T-helper 22 cell (primary cell): ENCODE results near the gene STK39.

ENCODE experiments used
- DNase-seq: peaks from one replicate; pipeline ENCODE4 v3.0.0-alpha.2; 2020; ENCODE audit warnings: low read depth

The STK39 gene

DNA sequence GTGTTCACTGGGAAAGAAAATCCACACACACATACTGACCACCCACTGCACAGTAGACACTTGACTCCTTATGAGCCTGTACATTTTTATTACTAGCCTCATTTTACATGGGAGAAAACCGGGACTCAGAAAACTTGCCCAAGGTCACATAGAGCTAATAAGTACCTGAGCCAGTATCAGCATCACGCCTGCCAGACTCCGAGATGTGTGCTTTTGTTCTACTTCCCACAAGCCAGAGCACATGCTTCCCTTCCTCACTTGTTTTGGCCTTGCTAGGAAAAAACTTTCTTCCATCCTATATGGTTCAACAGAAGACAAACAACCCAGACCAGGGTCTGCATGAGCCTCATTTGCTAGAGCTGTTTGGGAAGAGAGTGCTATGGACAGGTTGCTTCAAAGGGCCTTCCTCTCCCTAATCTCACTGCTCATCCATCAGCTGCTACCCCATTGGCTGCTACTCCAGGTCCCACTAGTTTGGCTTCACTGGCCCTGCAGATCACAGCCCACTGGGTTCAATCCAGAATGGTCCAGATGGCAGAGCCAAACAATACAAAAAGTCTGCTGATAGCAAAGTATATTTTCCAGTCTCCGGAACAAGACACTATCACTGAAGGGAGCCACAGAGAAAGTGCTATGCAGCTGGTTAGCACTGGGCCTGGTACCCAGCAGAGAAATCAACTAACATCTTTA, 63.9 kb downstream of the STK39 start:
- no peak for DNase-seq

DNA sequence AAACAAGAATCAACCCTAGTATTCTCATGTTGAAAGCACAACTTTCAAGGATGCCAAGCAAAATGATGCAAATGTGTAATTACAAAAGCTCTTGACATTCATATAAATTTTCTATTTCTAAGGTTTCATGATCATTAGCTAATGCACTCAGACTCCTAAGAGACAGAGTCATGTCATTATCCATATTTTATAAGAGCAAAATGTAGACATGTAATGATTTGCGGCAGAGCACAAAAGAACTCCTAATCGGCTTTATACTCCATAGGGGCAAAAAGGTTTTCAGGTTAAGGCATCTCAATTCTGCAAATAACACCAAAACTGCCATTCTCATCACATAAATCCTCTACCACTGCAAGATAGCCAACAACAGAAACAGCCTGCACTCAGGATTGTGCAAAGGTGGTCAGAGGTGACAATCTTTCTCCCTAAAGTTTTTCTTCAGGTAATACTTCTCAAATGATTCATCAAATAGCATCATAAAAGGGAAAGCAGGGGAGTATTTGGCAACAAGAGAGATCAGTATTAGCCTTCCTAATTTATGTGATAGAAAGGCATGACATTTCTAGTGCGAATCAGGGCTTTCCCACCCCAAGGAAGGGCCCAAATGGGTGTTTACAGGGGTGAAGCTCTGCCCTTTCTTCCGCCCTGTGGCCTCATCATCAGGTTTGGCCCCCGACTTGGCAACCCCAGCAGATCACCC, 64.7 kb downstream of the STK39 start:
- DNase-seq, result no peak

DNA sequence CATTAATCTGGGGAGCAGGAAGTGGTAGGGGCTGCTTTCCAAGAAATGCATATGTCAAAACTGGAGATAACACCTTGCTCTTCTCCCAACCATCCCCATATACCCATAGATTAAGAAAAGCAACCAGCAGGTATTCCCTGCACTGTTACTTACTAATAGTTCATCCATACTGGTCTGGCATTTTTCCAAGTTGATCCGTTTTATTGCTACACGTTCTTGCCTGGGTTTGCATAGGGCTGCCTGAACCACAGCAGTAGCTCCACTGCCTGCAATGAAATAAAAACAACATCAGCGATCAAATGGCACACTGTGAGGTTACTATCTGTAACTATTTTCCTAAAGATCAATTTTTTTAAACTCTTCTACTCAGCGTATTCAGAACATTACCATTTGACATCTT, 65.6 kb downstream of the STK39 start:
- DNase-seq, result no peak

DNA sequence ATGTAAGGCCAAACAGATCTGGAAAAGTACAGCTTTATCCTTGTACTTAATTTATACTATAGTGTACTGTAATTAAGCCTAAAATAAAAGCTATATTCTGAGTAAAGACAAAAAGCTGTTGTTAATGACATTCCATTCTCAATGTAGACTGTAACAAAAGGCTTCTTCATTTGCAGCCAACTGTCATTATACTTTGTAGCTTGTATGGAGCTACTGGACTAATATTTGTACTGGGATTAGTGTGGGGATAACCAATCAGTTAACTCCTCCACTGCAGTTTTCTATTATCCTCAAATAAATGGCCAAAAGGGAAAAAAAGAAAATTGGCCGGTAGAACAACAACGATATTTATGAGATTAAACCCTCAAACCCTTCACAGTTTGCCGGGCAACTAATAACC, 66.5 kb downstream of the STK39 start:
- DNase-seq, result no peak

DNA sequence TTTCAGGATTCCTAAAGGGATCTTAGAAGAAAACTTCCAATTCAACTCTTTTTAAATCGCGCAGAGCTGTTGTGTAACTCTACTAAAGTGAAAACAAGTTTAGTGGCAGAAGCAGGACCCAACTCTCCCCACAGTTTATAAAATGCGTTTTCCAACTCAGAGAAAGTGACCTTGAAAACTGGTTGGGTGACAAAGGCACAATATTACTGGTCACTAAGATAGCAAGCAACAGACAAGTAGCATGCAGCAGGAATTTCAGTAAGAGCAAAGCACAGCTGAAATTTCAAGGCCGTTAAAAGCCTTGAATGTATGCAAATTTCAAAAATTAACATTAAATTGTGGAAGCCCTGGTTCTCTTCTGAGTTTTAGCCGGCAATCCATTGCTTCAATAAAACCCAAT, 66.9 kb downstream of the STK39 start:
- no peak for DNase-seq

DNA sequence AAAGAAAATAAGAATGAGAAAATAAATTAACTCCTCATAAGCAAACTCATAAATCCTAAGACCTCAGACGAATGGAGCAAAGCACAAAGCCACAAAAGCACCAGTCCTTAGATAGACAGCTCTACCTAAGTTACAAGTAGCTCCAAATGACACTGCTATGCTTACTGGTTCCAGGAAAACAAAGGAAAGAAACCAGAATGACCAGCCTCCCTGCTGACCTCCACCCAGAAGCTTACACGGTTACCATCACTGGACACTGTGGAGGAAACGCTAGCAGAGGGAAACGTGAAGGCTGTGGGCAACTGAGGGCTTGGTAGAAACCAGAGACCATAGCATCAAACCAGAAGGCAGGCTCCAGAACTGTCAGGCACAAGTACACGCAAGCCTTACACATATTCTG, 67.8 kb downstream of the STK39 start:
- no peak for DNase-seq

DNA sequence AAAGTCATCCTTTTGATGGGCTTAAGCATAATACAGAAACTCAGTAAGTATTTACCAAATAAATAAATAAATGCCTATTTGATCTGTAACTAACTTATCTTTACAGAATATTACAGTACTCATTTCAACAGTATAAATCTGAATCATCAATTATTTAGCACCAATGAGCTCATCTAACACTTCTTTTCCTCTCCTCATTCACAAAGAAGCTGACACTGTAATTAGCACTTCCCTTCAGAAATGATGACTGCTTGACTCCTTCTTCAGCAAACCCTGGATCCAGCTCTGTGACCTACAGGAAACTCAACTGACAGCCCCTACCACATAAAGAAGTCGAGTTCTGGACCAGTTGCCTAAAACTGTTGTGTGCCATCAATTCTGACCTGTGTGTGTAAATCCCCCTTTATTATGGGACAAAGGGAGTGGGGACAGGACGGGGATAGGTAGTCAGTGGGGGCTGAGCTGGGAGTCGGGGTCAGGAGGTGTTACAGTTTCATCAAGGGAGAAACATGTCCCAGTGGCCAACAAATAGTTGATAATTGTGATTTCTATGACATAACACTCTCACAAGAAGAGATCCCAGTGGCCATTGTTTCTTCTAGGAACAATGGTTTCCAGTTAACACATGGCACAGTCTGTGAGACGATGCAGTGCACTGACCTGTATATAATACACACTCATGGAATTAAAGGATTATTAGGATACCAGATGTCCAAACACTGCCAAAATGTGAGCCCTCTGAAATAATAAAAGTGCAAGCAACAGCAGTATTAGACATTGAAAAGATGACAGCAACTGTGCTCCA, 68.7 kb downstream of the STK39 start:
- no peak for DNase-seq

DNA sequence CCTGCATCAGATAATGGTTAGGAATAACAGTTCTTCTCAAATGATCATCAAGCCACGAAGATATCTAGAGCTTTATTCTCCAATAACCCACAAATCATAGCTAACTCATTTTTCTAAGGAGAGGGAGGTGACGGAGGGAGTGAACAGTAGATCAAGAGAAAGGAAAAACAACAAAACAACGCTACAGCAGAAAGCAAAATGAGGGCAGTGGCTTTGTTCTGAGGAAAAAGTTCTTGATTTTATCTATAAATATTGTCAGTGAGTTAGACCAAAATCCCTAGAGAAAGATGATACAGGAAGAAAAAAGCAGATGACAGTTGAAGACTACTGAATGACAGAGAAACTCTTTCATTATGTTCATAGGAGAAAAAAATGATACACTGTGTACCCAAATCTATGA, 71.0 kb downstream of the STK39 start:
- DNase-seq, result no peak

DNA sequence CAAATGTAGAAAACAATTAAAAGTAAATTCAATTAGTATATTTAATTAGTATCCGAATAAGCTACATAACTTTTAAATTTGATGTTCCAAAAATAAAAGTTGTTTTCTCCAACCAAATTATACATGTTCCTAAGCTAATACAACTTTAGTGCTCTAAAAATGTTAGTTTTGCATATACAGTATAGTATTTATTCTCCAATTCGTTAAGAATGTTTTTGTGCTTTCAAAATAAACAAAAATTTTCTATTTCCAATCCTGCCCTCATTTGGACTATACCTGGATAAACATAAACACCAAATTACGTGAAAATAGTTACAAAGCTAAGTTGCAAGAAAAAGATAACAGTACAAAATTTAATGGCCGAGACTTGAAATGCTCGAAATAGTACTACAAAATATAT, 71.9 kb downstream of the STK39 start:
- DNase-seq, result no peak

DNA sequence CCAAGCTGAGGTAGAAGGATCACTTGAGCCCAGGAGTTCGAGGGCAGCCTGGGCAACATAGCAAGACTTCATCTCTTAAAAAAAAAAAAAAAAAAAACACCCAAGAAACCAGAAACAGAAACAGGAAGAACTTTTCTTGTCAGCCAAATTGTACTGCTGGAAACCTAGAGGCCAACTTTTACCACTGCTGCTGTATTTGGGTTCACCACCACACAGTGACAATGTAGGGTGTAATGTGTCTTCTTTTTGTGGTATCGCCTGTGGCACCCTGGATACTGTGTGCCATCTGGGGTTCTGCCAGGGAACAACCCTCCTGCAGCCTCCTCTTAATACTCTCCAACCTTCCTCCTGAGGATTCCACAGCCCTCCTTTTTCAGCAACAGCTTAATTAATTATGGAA, 72.6 kb downstream of the STK39 start:
- DNase-seq, result no peak

DNA sequence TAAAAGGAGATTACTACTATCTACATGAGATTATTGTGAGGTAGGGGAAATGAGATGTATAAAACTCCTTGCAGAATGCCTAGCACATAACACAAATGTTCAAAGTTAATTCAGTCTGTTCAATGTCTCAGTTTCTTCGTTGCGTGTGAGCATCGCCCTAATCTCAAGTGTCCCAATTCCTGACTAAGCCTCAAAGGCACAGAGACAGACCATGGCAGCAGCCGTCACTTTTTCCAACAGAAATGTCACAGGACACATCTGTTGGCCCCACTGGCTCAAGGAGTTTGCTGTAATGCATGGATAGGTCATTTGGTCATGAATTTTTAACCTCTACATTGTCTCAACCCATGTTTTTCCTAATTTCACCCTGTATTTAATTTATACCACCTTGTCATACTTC, 75.3 kb downstream of the STK39 start:
- DNase-seq, result no peak

DNA sequence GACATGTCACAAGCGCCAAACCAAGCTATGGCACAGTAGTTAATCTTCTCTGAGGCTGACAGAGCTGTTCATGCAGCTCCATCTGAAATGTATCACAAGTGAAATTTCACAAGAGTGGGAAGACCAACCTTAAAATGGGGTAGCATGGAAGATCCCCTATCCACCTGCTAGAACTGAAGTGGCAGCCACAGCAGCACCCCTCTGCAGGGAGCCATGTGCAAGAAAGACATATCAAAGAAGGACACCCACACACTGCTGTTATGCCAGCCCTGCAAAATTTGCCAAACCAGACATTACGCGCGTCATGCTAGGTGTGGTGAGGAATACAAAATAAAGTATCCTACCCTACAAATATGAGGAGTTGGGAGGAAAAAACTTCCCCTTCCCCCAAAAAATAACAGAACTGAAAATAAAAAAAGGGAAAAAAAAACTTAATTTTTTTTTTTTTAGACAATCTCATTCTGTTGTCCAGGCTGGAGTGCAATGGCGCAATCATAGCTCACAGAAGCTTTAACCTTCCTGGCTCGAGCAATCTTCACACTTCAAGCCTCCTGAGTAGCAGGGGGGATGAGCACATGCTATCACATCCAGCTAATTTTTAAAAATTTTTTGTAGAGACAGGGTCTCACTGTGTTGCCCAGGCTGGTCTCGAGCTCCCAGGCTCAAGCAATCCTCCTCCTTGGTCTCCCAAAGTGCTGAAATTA, 76.2 kb downstream of the STK39 start:
- DNase-seq, result no peak

DNA sequence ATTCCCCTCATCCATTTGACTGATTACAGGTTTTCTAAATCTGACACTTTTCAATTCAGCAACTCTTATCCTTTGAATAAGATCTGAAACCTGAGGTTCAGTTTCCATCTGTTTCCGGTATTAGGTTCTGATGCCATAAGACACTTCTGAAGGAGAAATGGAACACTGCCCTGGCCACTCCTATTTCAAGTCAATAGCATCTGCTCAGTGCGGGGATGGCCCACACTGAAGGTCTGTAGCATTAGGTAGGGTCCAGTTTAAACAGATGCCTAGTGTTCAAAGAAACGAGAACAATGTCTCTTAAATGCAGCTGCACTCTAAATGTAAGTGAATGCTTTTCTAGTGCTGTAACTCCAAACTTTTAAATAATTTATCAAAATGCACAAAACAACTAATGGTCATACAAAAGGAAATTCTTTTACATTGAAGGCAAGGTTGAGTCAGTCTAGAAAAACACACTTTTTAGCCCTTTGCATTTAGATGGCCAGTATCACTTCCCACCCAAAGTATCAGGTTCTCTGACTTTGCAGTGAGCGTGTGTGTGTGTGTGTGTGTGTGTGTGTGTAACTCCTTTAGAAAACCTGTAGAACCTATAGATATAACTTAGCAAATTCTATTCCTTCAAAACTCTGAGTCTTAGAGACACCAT, 78.2 kb downstream of the STK39 start:
- no peak for DNase-seq

DNA sequence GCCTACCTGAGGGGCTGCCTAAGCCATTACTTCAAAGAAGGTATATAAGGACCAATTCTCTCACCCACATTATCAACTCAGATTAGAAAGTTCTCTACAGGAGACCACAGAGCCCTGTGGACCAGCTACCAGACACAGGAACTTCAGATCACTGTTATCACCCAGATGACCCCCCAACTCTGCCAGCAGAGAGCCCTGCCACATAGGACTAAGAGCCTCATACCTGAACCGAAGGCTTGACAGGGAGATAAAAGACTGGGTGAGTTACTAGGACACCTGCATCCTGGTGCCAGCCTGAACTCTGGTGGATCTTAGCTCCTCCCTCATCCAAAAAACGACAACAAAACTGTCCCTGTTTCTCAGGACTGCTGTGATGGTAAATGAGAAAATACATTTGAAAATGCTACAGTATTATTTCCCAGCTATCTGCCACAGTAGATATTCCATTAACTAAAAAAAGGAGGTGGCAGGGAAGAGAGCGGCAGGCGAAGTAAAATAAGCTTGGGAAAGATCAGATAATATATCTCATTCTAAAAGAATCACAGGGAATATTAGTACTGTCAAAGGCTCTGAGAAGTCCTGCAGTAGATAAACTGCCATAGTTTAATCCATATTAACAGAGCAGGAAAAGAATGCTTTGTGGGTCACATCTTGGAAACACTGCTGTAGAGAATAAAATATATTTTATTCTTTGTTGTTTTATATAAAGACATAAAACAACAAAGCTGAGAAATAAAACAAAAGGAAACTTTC, 79.7 kb downstream of the STK39 start:
- DNase-seq, result no peak

DNA sequence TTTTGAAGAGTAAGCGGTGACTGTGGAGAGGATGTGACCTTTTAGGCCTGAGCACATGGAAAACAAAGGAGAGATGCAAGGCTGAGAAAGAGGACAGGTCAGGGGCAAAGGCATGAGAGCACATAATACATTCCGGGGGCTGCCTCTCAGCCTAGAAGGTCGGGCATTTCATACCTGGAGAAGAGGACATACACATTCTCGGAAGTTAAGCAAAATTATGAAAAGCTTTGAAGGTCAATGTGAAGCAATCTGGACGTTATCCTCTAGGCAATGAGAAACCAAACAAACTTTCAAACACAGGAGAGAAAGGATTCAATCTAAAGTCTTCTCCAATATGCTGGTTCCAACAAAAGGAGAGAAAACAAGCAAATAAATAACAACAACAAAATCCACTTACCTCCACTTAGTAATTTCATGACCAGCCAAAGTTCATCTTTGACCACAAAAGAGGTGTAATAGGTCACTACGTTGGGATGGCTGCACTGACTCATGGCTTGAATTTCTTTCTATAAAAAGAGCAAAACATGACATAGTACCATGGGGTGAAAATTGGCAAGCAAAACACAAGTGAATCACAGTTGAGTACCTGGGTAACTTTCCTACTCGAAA, 80.4 kb downstream of the STK39 start:
- no peak for DNase-seq

DNA sequence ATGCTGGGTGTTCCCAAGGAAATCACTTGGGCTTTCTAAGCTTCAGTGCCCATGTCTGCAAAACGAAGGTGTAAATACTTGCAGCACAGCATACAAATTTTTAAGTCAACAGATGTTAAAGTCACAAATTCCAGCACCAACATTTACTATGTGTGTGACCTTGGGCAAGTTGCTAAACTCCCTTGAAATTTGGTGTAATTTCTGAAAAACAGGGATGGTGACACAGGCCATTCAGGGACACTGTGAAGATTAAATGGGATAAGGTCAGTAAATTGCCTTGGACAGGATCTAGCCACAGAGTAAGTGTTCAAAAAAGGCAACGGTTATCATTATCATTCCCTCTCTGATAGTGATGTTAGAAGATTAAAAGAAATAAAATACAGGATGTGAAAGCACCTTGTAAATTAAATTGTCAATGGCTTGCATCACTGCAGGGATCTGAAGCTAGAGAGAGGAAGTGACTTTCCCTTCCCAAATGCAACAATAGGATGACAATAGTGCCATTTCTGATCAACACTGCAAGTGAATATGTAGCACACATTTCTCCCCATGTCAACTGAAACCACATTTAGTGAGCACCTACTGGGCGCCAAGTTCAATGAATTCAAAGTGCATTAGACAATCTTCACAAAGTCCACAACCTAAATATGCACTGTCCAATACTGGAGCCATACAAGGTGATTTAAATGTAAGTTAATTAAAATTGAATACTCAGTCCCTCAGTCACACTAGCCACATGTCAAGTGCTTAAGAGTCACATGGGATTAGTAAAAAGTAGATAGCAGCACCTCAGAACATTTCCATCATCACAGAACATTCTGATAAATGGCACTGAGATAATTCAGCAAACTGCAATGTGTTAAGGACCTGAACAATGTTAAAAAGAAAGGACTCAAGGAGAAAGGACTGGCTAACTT, 81.2 kb downstream of the STK39 start:
- DNase-seq, result no peak

DNA sequence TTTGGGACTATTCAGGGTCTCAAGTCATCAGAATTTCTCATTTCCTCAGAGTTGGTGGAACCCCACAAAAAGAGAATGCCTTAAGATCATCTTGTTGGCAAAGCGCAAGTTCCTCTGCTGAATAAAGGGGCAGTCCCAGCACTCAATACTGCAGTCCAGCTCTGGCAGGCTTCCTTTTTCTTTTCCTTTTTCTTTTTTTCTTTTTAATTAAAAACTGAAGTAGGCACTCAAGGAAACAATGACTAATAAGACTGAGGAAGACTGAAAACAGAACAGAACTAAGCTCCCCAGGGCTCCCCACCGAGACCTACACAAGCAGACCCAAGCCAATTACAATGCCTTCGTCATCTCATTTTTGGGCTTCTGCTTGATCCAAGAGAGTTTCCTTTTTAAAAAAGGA, 82.0 kb downstream of the STK39 start:
- DNase-seq, result no peak

DNA sequence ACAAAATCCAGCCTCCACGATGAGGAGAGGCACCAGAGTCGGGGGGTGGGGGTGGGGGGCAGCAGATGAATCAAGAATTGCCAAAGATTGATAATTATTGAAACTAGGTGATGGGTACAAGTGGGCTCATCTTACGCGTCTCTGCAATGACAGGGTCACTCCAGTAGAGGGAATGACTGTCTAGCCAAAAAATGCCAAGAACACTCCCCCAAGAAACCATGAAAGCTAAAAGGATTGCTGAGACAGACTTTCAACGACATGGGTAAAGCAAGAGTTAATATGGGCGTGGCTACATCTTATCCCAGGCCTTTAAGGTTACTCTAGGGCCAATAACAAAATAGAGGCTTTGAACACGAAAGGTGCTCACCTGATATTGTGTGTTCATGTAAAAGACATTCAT, 86.5 kb downstream of the STK39 start:
- no peak for DNase-seq

DNA sequence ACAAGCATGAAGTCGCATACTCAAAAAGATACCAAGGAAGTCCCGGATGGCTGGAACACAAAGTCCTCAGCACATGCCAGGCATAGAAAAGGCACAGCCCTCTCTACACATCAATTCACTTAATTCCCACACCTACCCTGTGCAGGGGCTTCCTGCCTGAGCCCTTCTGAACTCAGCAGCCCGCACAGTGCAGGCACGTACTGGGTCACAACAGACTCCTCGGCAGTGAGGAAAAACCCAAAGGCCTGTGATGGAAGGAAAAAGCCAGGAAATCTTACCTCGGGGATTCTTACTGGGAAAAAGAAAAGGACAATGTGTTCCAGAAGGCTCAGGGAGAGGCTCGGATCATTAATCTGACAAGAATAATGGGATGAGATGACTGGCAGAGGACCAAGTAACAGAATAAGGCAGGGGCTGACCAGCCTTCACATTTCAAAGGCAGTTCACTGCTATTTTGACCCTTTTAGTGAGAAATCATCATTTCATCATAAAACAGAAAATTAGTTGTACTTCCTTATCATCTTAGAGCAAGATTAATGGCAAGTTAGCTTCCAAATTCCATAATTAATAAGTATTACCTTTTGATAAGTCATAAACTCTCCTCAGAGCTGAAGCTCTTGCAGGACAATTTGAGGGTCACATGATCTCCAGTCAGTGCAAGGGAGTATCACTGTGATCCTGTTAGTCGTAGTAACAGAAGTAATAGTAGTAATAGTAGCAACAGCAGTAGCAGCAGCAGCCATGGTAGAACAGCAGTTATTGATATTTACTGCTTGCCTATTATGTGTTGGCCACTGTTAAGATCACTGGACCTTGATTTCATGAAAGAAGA, 87.4 kb downstream of the STK39 start:
- no peak for DNase-seq
